K562 (cell line): ENCODE results near the gene ZNF148. TPM values are rescaled to one million over a fixed set of nuclear protein-coding genes. Genes with fewer than 3 reads are reported as not detected.

Experiments
- CCNT2 ChIP-seq: IDR thresholded peaks from 2 replicates; pipeline ENCODE4 v1.6.1; 2011; ENCODE audit warnings: borderline replicate concordance, low read depth, mild to moderate bottlenecking, moderate library complexity, mixed read lengths, low read length; ENCODE audit not compliant: insufficient read length; ENCODE audit errors: extremely low read depth
- MECOM ChIP-seq: fragments of 250-450 bp; sonication (Bioruptor Pico); IDR thresholded peaks from 2 replicates; pipeline ENCODE4 v1.8.0; 2022; ENCODE audit warnings: inconsistent platforms
- ZKSCAN3 ChIP-seq: fragments of 250-450 bp; sonication (Bioruptor Pico); IDR thresholded peaks from 2 replicates; pipeline ENCODE4 v1.4.0; 2020
- ZNF121 ChIP-seq: sonication (generic); formaldehyde crosslinking; conservative IDR thresholded peaks from 2 replicates; pipeline ENCODE4 v1.8.0; 2022; ENCODE audit warnings: missing genetic modification reagents
- polyA plus RNA-seq, 8 experiments: library from polyadenylated mRNA; depleted of rRNA in 4 of 8; stranded (reverse) in 5 of 8; unstranded in 3 of 8; fragments of >200 nt; fragmentation: Nextera tagmentation in 2 of 8; fragmentation: Illumina TruSeq in 1 of 8; extraction: Ambion mirVana in 2 of 8; extraction: Trizol in 1 of 8; gene quantifications; 2 replicates each; pipeline versions ENCODE4 v1.2.1 to v1.2.3, GENCODE V29; 2011 to 2014; ENCODE audit warnings: inconsistent platforms in 1 of 8, missing spikeins in 1 of 8
- total RNA-seq, 7 experiments: library from RNA; depleted of rRNA in 6 of 7; stranded (reverse); fragments of >200 nt in 6 of 7; fragmentation: Illumina TruSeq in 2 of 7; extraction: Trizol in 2 of 7; gene quantifications; 2 replicates each; pipeline versions ENCODE4 v1.2.1 to v1.2.3, GENCODE V29; 2011 to 2021; ENCODE audit warnings: low replicate concordance in 1 of 7
- TF ChIP-seq, protein P1 (sequence below): fragments of 450-650 bp; IDR thresholded peaks from 2 replicates; pipeline ENCODE4 v1.6.1; 2016; ENCODE audit warnings: mild to moderate bottlenecking, moderate library complexity

ZNF148 gene
- total and polyA plus RNA-seq, 9 of the 15 experiments (the other 6 are each of a cell fraction or from before 2014, with no cell fraction given), result 2.7 to 15.1 (median 8.3) TPM

DNA sequence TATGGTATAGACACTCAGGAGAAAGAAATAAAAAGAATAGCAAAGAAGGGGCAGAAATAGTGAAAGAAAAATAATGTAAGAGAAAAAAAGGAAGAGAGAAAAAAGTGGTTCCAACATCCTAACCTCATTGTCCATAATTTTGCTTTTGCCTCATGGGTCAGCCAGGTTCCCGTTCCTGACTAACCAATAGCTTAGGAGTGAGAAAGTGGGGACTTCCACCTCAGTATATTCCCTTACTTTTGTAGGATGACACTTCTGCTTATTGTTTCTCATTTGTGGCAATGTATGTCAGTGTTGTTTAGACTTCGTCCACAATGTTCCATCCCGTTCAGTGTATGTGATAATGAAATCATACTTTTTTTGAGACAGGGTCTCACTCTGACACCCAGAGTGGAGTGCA is 153.3 kb downstream of the ZNF148 start (continued):
- TF ChIP-seq, protein P1, sequence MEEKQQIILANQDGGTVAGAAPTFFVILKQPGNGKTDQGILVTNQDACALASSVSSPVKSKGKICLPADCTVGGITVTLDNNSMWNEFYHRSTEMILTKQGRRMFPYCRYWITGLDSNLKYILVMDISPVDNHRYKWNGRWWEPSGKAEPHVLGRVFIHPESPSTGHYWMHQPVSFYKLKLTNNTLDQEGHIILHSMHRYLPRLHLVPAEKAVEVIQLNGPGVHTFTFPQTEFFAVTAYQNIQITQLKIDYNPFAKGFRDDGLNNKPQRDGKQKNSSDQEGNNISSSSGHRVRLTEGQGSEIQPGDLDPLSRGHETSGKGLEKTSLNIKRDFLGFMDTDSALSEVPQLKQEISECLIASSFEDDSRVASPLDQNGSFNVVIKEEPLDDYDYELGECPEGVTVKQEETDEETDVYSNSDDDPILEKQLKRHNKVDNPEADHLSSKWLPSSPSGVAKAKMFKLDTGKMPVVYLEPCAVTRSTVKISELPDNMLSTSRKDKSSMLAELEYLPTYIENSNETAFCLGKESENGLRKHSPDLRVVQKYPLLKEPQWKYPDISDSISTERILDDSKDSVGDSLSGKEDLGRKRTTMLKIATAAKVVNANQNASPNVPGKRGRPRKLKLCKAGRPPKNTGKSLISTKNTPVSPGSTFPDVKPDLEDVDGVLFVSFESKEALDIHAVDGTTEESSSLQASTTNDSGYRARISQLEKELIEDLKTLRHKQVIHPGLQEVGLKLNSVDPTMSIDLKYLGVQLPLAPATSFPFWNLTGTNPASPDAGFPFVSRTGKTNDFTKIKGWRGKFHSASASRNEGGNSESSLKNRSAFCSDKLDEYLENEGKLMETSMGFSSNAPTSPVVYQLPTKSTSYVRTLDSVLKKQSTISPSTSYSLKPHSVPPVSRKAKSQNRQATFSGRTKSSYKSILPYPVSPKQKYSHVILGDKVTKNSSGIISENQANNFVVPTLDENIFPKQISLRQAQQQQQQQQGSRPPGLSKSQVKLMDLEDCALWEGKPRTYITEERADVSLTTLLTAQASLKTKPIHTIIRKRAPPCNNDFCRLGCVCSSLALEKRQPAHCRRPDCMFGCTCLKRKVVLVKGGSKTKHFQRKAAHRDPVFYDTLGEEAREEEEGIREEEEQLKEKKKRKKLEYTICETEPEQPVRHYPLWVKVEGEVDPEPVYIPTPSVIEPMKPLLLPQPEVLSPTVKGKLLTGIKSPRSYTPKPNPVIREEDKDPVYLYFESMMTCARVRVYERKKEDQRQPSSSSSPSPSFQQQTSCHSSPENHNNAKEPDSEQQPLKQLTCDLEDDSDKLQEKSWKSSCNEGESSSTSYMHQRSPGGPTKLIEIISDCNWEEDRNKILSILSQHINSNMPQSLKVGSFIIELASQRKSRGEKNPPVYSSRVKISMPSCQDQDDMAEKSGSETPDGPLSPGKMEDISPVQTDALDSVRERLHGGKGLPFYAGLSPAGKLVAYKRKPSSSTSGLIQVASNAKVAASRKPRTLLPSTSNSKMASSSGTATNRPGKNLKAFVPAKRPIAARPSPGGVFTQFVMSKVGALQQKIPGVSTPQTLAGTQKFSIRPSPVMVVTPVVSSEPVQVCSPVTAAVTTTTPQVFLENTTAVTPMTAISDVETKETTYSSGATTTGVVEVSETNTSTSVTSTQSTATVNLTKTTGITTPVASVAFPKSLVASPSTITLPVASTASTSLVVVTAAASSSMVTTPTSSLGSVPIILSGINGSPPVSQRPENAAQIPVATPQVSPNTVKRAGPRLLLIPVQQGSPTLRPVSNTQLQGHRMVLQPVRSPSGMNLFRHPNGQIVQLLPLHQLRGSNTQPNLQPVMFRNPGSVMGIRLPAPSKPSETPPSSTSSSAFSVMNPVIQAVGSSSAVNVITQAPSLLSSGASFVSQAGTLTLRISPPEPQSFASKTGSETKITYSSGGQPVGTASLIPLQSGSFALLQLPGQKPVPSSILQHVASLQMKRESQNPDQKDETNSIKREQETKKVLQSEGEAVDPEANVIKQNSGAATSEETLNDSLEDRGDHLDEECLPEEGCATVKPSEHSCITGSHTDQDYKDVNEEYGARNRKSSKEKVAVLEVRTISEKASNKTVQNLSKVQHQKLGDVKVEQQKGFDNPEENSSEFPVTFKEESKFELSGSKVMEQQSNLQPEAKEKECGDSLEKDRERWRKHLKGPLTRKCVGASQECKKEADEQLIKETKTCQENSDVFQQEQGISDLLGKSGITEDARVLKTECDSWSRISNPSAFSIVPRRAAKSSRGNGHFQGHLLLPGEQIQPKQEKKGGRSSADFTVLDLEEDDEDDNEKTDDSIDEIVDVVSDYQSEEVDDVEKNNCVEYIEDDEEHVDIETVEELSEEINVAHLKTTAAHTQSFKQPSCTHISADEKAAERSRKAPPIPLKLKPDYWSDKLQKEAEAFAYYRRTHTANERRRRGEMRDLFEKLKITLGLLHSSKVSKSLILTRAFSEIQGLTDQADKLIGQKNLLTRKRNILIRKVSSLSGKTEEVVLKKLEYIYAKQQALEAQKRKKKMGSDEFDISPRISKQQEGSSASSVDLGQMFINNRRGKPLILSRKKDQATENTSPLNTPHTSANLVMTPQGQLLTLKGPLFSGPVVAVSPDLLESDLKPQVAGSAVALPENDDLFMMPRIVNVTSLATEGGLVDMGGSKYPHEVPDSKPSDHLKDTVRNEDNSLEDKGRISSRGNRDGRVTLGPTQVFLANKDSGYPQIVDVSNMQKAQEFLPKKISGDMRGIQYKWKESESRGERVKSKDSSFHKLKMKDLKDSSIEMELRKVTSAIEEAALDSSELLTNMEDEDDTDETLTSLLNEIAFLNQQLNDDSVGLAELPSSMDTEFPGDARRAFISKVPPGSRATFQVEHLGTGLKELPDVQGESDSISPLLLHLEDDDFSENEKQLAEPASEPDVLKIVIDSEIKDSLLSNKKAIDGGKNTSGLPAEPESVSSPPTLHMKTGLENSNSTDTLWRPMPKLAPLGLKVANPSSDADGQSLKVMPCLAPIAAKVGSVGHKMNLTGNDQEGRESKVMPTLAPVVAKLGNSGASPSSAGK, result no peak
- TF ChIP-seq ZKSCAN3 (no peak), MECOM (CRISPR knock-in tag) (no peak), ZNF121 (CRISPR knock-in tag) (no peak), CCNT2 (no peak)
